Aorta (tissue), 5 donors: Measurements from ENCODE around the gene TPI1. TPM values are rescaled to one million over a fixed set of nuclear protein-coding genes. Genes with fewer than 3 reads are reported as not detected.
"Not testable (repeated sequence)": the region's sequence is repeated elsewhere in the genome, so short reads cannot be mapped to it uniquely, and the experiment has no call there.

Experiments
- ATAC-seq: fragments of 200-7000 bp; cut with Tn5 transposase; one replicate; pipeline ENCODE4 v1.9.1; 2022; ENCODE audit warnings: moderate library complexity; ENCODE audit not compliant: low FRiP score
- DNase-seq, 2 donors: peaks; one replicate each; pipeline ENCODE4 v3.0.0-alpha.2; 2020
- H3K27ac ChIP-seq, 2 donors: one replicate each; pipeline ENCODE4 v1.5.1; 2013; ENCODE audit warnings: low read length in 2 of 2, mild to moderate bottlenecking in 2 of 2, moderate library complexity in 2 of 2, control low read depth in 1 of 2, inconsistent platforms in 1 of 2, low read depth in 1 of 2
- H3K27me3 ChIP-seq, 2 donors: one replicate each; pipeline ENCODE4 v1.6.1; 2013; ENCODE audit warnings: control low read depth in 1 of 2, low read length in 1 of 2, mild to moderate bottlenecking in 1 of 2, moderate library complexity in 1 of 2; ENCODE audit not compliant: insufficient read depth in 2 of 2, control insufficient read depth in 1 of 2
- H3K36me3 ChIP-seq, 2 donors: one replicate each; pipeline ENCODE4 v1.6.1; 2013; ENCODE audit warnings: control low read depth in 1 of 2, low read length in 1 of 2, mild to moderate bottlenecking in 1 of 2; ENCODE audit not compliant: insufficient read depth in 2 of 2, control insufficient read depth in 1 of 2
- H3K4me1 ChIP-seq, 2 donors: one replicate each; pipeline ENCODE4 v1.6.1; 2013; ENCODE audit warnings: low read length in 2 of 2, control low read depth in 1 of 2, mild to moderate bottlenecking in 1 of 2, moderate library complexity in 1 of 2; ENCODE audit not compliant: insufficient read depth in 2 of 2, control insufficient read depth in 1 of 2
- H3K4me3 ChIP-seq, 2 donors: one replicate each; pipeline ENCODE4 v1.5.1; 2013; ENCODE audit warnings: low read length in 2 of 2, control low read depth in 1 of 2, mild to moderate bottlenecking in 1 of 2
- H3K9me3 ChIP-seq: one replicate; pipeline ENCODE4 v1.6.1; 2013; ENCODE audit warnings: mild to moderate bottlenecking, low read length; ENCODE audit not compliant: control insufficient read depth
- WGBS, 2 donors: extraction: QIAGEN DNeasy Blood & Tissue Kit; methylation state at CpG; one replicate each; pipeline ENCODE4 v1.1.7; 2013; 5-methylcytosine and 5-hydroxymethylcytosine counted together
- intact Hi-C, 2 donors: fragments of 100-400 bp; cut with DNase I; formaldehyde crosslinking; loops; one replicate each; pipeline versions ENCODE4 v1.14.2 to v1.15.0; 2022
- polyA plus RNA-seq, 2 donors: library from polyadenylated mRNA; stranded (reverse); fragments of 200-250 nt; gene quantifications; one replicate each; pipeline ENCODE4 v1.2.3, GENCODE V29; 2013
- total RNA-seq, 2 donors: library from RNA; stranded (reverse); fragmentation: NEBNext Ultra II Directional; extraction: Animal tissue kit (Norgen Biotek cat#: 25700); gene quantifications; one replicate each; pipeline ENCODE4 v1.2.1, GENCODE V29; 2021
- donor health status: healthy with polysubstance abuse.
- donor health status: Bipolar disorder and iron deficiency.
- donor health status: DM: no; HTN: no; CAD: no.
- donor health status: DM: no; HTN: no; CAD: no.
- donor health status: DM: yes; HTN: yes; CAD: no.

The TPI1 gene
- total and polyA plus RNA-seq, 4 donors = 310 to 317 (median 315) TPM

DNA sequence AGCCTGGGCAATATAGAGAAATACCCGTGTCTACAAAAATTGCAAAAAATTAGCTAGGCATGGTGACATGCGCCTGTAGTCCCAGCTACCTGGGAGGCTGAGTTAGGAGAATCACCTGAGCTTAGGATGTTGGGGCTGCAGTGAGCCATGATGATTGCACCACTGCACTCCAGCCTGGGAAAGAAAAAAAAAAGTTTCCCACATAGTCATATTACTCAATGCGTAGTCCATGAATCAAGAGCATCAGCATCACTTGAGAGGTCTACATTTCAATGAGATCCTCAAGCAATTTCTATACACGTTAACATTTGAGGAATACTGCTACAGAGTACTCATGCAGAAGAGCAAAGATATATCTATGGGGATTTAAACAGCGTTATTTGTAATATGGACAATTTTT is 32.1 kb downstream of the TPI1 start:
- 74 to 81% methylated on average over 5 of the region's 5 CpGs for WGBS, 2 donors
- intact Hi-C loops = no loop called here
- no peaks in the 10 kb centered on the region for H3K36me3 ChIP-seq
- DNase-seq (no peak), ATAC-seq (no peak)
- no peaks in the 10 kb centered on the region for H3K9me3 ChIP-seq
- H3K27ac ChIP-seq = no peak overlapping the region
- no peaks in the 10 kb centered on the region for H3K27me3 ChIP-seq
- H3K4me3 ChIP-seq = no peak overlapping the region
- H3K4me1 ChIP-seq = no peaks in the 10 kb centered on the region

DNA sequence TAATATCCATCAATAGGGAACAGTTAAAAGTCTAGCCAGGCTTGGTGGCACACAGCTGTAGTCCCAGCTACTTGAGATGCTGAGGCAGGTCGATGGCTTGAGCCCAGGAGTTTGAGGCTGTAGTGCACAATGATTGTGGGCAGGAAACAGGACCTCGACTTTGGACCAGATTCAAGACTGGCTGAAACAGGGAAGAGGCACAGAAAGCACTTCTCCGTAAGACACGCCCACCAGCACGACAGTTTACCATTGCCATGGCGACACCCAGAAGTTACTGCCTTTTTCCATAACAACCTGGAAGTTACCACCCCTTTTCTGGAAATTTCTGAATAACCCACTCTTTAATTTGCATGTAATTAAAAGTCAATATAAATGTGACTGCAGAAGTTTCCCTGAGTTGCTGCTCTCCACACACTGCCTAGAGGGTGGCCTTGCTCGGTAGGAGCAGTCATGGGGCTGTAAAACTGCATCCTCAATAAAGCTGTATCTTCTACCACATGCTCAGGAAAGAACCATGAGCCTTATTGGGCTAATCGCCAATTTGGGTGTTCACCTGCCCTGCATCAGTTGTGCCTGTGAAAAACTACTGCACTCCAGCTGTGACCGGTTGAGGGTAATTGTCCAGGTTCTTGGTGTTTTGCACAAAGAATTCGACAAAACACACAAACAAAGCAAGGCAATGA is 32.6 kb downstream of the TPI1 start:
- H3K36me3 ChIP-seq = no peaks in the 10 kb centered on the region
- H3K4me3 ChIP-seq = no peak overlapping the region
- intact Hi-C loops = no loop called here
- H3K9me3 ChIP-seq = no peaks in the 10 kb centered on the region
- ATAC-seq (no peak), DNase-seq (peak in 1 of 2 donors; percentile 88)
- no peaks in the 10 kb centered on the region for H3K27me3 ChIP-seq
- 55 to 64% methylated on average over 10 of the region's 10 CpGs for WGBS, 2 donors
- no peaks in the 10 kb centered on the region for H3K4me1 ChIP-seq
- H3K27ac ChIP-seq = no peak overlapping the region

DNA sequence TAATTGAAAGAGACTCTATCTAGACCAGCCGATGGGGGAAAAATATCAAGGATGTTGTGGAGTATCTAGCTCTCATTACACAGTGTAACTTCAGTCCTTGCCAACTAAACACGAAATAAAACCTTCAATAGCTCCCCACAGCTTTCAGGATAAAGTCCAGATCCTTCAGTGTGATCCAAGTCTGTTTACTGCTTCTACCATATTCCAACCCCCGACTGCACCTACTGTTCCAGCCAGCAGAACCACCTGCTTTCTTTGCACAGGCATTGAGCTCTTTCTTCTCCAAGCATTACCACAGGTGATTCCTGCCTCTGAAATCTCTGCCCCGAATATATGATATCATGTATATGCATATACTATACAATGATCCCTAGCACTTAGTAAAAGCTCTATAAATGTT is 35.1 kb downstream of the TPI1 start:
- ATAC-seq (no peak), DNase-seq (no peak)
- H3K4me3 ChIP-seq = no peak overlapping the region
- no peaks in the 10 kb centered on the region for H3K4me1 ChIP-seq
- H3K36me3 ChIP-seq = no peaks in the 10 kb centered on the region
- no peak overlapping the region for H3K27ac ChIP-seq
- no peaks in the 10 kb centered on the region for H3K27me3 ChIP-seq
- 83 to 89% methylated on average over 4 of the region's 4 CpGs for WGBS, 2 donors
- H3K9me3 ChIP-seq = no peaks in the 10 kb centered on the region
- intact Hi-C loops = no loop called here

DNA sequence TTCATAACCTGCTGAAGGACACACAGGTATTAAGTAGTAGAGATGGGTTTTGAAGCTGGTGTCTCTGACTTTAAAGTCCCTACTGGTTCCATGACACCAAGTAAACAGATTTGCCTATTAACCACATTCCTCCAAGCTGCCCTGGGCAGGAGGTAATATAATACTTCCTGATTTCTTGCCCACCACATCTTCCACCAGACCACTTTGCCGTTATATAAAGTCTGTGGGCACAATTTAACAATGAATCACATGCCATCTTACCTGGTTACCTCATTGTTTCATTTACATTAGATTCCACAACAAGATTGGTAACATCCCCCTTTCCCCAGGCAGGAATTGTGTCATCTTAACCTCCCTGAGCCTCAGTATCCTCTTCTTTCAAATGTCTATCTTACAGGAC is 36.4 kb downstream of the TPI1 start:
- intact Hi-C loops = no loop called here

DNA sequence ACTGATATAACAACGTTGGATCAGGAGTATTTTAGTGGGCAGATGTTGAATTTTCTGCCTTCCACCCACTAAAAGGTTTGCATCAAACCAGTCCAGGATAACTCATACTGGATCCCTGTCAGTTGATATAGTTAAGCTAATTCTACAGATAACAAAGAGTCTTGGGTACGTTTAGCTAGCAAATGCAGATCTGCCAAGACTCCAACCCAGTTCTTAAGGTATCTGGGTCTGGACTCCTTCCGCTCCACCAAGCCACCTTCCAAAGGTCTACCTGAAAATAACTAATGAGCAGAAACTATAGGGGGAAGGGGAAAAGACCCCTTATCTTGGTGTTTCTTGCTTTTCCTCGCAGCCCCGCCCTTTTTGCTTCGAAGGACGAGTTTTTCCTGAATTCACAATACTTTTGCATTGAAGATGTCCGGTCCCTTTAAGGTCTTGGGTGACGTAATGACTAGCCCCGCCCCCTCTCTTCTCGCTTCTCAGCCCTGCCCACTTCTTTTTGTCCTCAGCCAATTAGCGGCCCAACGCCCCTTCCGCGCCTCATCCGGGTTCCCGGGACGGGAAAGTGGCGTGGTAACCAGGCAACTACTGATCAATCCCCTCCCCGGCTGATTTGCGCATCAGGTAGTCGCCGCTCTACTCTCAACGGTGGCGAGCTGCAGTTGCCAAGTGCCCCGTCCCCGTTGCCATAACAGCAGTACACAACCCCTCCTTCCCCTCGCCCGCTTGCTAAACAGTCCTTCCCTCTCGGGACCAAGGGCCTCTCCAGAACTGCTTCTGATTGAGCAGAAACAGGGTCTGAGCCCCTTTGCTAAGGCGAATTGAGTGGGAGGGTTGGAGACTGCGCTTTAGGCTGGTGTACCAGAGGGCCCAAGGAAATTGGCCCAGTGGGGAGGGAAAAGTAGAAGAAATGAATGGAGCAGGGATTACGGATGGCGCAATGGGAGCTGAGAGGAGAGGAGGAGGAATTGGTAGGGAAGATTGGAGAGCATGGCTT is 37.2 kb downstream of the TPI1 start, which contains the start of gene LRRC23:
Gene LRRC23, plus strand, starts transcription at position 543 of the 997 bp plus-strand sequence. CDS start 812 bp downstream, outside the sequence.
- H3K9me3 ChIP-seq = no peaks in the 10 kb centered on the region
- intact Hi-C loops = no loop called here

More for the DNA sequence above, 36.4 kb downstream of the TPI1 start:
- no peak overlapping the region for H3K27ac ChIP-seq
- DNase-seq = no peak
- H3K4me3 ChIP-seq = no peak overlapping the region
- H3K9me3 ChIP-seq = no peaks in the 10 kb centered on the region
- ATAC-seq = no peak
- H3K27me3 ChIP-seq = no peaks in the 10 kb centered on the region
- no peaks in the 10 kb centered on the region for H3K36me3 ChIP-seq
- WGBS, 2 donors = 90 to 91% methylated on average over 1 of the region's 1 CpG
- H3K4me1 ChIP-seq = no peaks in the 10 kb centered on the region

DNA sequence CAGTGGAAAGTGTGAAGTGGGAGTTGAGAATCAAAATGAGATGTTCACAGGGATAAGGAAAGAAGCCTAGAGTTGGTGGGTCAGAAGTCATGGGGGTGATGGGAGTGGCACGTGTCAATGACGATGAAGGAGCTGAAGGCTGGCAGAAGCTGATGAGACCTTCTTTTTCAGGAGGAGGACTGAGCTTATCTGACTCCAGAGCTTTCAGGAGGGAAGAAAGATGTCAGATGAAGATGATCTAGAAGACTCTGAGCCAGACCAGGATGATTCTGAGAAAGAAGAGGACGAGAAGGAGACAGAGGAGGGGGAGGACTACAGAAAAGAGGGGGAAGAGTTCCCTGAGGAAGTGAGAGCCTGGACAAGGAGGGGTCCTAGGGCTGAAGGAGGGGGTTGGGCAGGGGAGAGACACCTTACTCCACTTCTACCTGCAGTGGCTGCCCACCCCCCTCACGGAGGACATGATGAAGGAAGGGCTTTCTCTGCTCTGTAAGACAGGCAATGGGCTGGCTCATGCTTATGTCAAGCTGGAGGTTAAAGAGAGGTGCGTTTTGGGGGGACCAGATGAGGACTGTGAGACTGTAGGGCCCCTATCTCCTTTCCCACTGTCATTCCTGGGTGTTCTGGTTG is 38.2 kb downstream of the TPI1 start:
- no peak for ATAC-seq
- DNase-seq = no peak
- Histone ChIP-seq H3K4me1 (no peaks in the 10 kb centered on the region), H3K36me3 (no peaks in the 10 kb centered on the region), H3K4me3 (no peak overlapping the region), H3K9me3 (no peaks in the 10 kb centered on the region), H3K27me3 (no peaks in the 10 kb centered on the region), H3K27ac (peak overlapping the region in 1 of 2 donors; percentile 62)
- intact Hi-C loops = no loop called here
- WGBS, 2 donors = 66 to 72% methylated on average over 5 of the region's 5 CpGs

More for the DNA sequence above, 37.2 kb downstream of the TPI1 start, which contains the start of gene LRRC23:
- Histone ChIP-seq H3K27ac (peak within 1 kb of the TSS in 1 of 2 donors; percentile 62), H3K4me3 (peak within 1 kb of the TSS; percentile 15 to 62), H3K36me3 (no peaks in the 10 kb centered on the region), H3K4me1 (no peaks in the 10 kb centered on the region), H3K27me3 (no peaks in the 10 kb centered on the region)
- DNase-seq = peak; percentile 98 to 99
- 4% methylated on average over 34 of the region's 34 CpGs for WGBS, 2 donors
- ATAC-seq = peak; percentile 97

DNA sequence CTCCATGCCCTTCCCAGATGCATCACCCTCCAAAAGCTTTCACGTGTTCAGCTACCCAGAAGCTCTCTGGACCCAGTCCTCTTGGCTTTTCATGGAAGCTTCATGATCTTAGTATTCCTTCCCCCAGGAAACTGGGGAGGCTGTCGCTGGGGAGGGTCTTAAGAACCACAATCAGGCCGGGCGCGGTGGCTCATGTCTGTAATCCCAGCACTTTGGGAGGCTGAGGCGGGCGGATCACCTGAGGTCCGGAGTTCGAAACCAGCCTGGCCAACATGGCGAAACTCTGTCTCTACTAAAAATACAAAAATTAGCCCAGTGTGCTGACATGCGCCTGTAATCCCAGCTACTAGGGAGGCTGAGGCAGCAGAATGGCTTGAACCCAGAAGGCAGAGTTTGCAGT is 40.8 kb downstream of the TPI1 start:
- ATAC-seq, intact Hi-C loops: not testable (repeated sequence)

DNA sequence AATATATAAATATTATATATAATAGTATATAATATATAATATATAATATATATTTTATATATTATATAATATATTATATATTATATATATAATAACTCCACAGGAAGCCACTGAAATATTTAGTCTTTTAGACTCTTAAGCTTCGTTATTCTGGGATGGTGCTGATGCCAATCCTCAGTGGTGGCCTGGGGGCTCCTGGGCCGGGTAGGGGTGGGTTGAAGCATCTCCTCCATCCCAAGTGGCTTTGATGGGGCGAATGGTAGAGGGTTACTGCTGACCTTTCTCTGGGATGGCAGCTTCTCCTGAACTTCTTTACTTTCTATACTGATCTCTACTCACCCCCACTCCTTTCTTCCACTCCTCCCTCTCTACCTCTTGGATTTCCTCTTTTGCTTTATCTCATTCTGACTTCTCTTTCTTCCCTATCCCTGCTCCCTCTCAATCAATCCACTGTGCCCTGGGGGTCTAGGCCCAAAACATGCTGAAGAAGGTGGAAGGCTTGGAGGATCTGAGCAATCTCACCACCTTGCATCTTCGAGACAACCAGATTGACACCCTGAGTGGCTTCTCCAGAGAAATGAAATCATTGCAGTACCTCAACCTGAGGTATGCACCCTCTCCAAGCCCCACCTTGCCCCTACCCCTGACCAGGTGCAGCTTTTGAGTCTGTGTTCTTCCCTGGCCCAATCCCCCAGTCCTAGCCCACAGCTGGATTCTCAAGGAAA is 42.3 kb downstream of the TPI1 start:
- H3K27ac ChIP-seq = no peak overlapping the region
- H3K4me3 ChIP-seq = no peak overlapping the region
- no peaks in the 10 kb centered on the region for H3K4me1 ChIP-seq
- DNase-seq (peak in 1 of 2 donors; percentile 51), ATAC-seq (no peak)
- H3K9me3 ChIP-seq = no peaks in the 10 kb centered on the region
- H3K36me3 ChIP-seq = no peaks in the 10 kb centered on the region
- H3K27me3 ChIP-seq = no peaks in the 10 kb centered on the region
- 85 to 89% methylated on average over 4 of the region's 4 CpGs for WGBS, 2 donors
- intact Hi-C loops = no loop called here

More for the DNA sequence above, 40.8 kb downstream of the TPI1 start:
- H3K27ac ChIP-seq, H3K9me3 ChIP-seq, H3K36me3 ChIP-seq, H3K4me3 ChIP-seq, H3K27me3 ChIP-seq, H3K4me1 ChIP-seq: not testable (repeated sequence)
- WGBS, 2 donors = 93 to 96% methylated on average over 11 of the region's 11 CpGs
- DNase-seq = peak in 1 of 2 donors; percentile 32
